ENCODE results near the gene ADRB2.
"Not testable (repeated sequence)": the region's sequence is repeated elsewhere in the genome, so short reads cannot be mapped to it uniquely, and the experiment has no call there.

ADRB2 gene

DNA sequence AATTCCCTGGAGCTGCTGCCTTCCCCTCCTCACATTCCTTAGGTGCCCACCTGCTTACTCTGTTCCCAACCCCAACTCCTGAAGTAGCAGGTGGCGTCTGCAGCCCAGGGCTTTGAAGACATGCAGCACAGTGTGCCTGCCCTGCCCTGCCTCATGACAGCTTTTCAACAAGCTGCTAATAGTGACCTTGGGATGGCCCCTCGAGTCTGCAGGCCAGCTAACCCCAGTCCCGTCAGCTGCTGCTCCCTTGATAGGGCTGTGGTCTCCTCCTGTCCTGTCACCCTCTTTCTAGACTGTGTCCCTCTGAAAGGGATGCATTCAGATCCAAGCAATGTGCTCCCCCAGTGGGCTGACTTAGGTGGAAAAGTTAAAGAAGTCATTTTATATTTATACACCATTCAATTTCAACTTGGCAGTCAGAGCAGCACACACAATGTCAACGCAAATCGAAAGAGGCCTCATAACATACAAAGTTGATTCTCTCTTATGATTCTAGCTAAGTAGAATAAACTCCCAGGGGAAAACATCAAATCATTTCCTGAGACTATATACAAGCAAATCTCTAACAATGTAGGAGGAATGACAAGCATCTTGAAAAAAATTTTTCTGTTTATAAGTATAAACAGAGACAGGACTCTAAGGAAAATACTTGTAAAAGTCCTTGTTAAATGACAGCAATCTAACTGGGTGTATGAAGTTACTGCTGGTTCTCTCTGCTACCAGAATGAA, 37.9 kb downstream of the ADRB2 start:
- H3K9me3 ChIP-seq (ENCODE audit: control insufficient read depth, insufficient read depth, low read length): no peaks in the 10 kb centered on the region
- H3K4me1 ChIP-seq (ENCODE audit: control insufficient read depth, insufficient read depth, low read length): no peaks in the 10 kb centered on the region
- no peak for DNase-seq (ENCODE audit: low read depth, low spot score)
- no CpG with 5 or more reads among the region's 5 CpGs for WGBS (ENCODE audit: insufficient coverage, insufficient read length)
- no peaks in the 10 kb centered on the region for H3K27me3 ChIP-seq (ENCODE audit: control insufficient read depth, insufficient read depth, low read length)
- H3K36me3 ChIP-seq (ENCODE audit: control insufficient read depth, insufficient read depth, low read length): no peaks in the 10 kb centered on the region
- no peak overlapping the region for H3K4me3 ChIP-seq (ENCODE audit: low read length)
- no peak overlapping the region for H3K27ac ChIP-seq (ENCODE audit: low read length)

DNA sequence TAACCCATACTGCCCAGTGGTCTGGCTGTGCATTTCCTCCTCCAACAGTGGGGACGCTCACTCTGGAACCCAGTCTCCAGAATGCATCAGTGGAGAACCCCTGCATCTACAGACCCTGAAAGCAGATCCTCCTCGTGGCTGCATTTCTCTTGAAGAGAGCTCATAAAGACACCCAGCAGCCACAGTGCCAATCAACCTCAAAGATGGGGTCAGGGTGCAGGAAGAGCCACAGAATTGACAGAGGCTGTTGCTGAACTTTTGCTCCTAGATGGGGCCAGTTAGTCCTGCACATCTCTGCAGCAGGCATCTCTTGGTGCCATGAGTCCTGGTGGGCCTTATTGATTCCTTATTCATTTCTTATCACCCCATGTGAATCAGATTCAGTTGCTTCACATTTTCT, 39.6 kb downstream of the ADRB2 start:
- no CpG with 5 or more reads among the region's 2 CpGs for WGBS (ENCODE audit: insufficient coverage, insufficient read length)
- Histone ChIP-seq H3K9me3 (ENCODE audit: control insufficient read depth, insufficient read depth, low read length) (no peaks in the 10 kb centered on the region), H3K36me3 (ENCODE audit: control insufficient read depth, insufficient read depth, low read length) (no peaks in the 10 kb centered on the region), H3K27ac (ENCODE audit: low read length) (no peak overlapping the region), H3K4me1 (ENCODE audit: control insufficient read depth, insufficient read depth, low read length) (no peaks in the 10 kb centered on the region), H3K27me3 (ENCODE audit: control insufficient read depth, insufficient read depth, low read length) (no peaks in the 10 kb centered on the region), H3K4me3 (ENCODE audit: low read length) (no peak overlapping the region)
- no peak for DNase-seq (ENCODE audit: low read depth, low spot score)

DNA sequence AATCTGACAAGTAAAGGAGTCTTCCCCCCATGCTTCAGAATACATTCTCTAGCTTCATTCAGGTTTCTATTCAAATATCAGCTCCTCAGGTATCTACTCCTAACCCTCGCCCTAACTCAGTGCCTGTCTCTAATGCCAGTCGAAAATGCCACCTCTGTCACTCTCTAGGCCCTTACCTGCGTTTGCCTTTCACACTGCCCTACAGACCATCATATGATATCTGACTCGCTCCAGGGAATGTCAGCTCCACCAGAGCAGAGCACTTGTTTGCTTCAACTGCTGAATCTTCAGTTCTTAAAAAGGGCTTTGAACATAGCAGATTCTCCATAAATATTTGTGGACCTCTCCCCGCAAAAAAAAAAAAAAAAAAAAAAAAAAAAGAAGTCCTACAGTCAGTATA, 46.7 kb downstream of the ADRB2 start:
- H3K9me3 ChIP-seq (ENCODE audit: control insufficient read depth, insufficient read depth, low read length): no peaks in the 10 kb centered on the region
- no peak for DNase-seq (ENCODE audit: low read depth, low spot score)
- H3K4me1 ChIP-seq (ENCODE audit: control insufficient read depth, insufficient read depth, low read length): peaks cover 1% of the 10 kb centered on the region; the same call in 1 of the 2 replicates
- H3K36me3 ChIP-seq (ENCODE audit: control insufficient read depth, insufficient read depth, low read length): no peaks in the 10 kb centered on the region
- H3K27me3 ChIP-seq (ENCODE audit: control insufficient read depth, insufficient read depth, low read length): no peaks in the 10 kb centered on the region
- H3K27ac ChIP-seq (ENCODE audit: low read length): no peak overlapping the region
- no peak overlapping the region for H3K4me3 ChIP-seq (ENCODE audit: low read length)
- no CpG with 5 or more reads among the region's 5 CpGs for WGBS (ENCODE audit: insufficient coverage, insufficient read length)

DNA sequence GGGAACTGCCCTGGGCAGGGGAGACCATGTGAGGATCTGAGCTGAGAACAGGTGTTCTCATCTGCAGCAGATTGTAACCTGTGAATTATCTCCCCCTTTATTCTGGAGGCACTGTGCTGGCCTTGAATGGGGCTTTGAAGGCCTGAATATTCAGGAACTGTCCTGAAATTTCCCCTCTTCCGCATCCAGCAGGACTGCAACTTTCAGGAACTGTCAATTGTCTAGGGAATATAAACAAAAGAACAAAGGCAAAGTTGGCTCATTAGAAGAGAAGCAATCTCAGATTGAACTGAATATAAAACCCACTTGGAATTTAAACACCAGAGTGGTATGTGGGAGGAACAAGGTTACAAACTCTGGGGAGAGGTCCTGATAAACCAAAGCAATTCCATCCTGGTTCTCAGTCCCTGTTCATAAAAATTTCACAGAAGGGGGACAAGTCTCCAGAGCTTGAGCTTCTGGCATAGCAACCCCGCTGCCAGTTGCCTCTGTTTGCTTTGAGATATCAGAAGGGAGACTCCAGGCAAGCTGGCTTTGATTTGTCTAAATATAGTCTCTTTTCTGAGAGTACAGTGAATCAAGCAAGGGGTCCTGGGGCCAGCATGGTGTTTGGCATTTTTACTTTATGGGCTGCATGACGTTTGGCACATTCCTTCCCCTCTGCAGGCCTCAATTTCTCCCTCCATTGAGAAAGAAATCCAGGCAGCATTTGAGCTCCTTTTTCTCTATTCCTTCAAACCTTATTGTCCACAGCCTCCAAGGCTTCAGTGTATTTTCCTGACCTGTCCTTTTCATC, 47.5 kb downstream of the ADRB2 start:
- Histone ChIP-seq H3K27ac (ENCODE audit: low read length) (no peak overlapping the region), H3K4me3 (ENCODE audit: low read length) (no peak overlapping the region), H3K36me3 (ENCODE audit: control insufficient read depth, insufficient read depth, low read length) (no peaks in the 10 kb centered on the region), H3K27me3 (ENCODE audit: control insufficient read depth, insufficient read depth, low read length) (no peaks in the 10 kb centered on the region), H3K4me1 (ENCODE audit: control insufficient read depth, insufficient read depth, low read length) (peaks cover 1% of the 10 kb centered on the region; the same call in 1 of the 2 replicates), H3K9me3 (ENCODE audit: control insufficient read depth, insufficient read depth, low read length) (no peaks in the 10 kb centered on the region)
- DNase-seq (ENCODE audit: low read depth, low spot score): no peak
- no CpG with 5 or more reads among the region's 3 CpGs for WGBS (ENCODE audit: insufficient coverage, insufficient read length)

DNA sequence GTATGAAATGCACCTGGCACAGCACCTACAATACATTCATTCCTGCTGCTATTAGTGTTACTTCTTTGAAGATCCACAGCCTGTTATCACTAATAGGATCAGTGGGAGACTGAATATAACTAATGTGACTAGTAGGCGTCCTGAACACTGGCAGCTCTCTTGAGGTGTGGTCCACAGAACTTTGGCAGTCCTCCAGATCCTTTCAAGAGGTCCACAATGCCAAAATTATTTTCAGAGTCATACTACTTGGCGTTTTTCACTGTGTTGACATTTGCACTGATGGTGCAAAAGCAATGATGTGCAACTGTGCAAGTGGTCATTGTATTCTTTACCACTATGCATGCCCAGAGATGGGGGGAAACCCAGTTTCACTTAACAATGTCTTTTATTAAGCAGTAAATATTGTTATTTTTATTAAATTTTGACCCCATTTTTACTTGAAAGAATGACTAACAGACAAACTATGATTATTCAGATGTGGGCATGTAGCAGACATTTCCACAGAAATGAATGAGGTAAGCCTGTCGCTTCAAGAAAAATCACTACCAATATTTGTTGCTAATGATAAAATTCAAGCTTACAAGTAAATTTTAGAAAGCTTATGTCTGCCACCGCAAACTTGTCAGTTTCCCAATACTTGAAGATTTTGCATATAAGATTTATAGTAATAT, 48.9 kb downstream of the ADRB2 start:
- no CpG with 5 or more reads among the region's 4 CpGs for WGBS (ENCODE audit: insufficient coverage, insufficient read length)
- no peak for DNase-seq (ENCODE audit: low read depth, low spot score)
- Histone ChIP-seq H3K4me3 (ENCODE audit: low read length) (no peak overlapping the region), H3K36me3 (ENCODE audit: control insufficient read depth, insufficient read depth, low read length) (no peaks in the 10 kb centered on the region), H3K9me3 (ENCODE audit: control insufficient read depth, insufficient read depth, low read length) (no peaks in the 10 kb centered on the region), H3K27me3 (ENCODE audit: control insufficient read depth, insufficient read depth, low read length) (no peaks in the 10 kb centered on the region), H3K27ac (ENCODE audit: low read length) (no peak overlapping the region), H3K4me1 (ENCODE audit: control insufficient read depth, insufficient read depth, low read length) (peaks cover 1% of the 10 kb centered on the region; the same call in 1 of the 2 replicates)

DNA sequence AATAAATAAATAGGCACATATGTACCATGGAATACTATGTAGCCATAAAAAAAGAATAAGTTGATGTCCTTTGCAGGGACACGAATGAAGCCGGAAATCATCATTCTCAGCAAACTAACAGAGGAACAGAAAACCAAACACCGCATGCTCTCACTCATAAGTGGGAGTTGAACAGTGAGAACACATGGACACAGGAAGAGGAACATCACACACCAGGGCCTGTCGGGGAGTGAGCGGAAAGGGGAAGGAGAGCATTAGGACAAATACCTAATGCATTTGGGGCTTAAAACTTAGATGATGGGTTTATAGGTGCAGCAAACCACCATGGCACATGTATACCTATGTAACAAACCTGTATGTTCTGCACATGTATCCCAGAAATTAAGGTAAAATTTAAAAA, 51.0 kb downstream of the ADRB2 start:
- H3K9me3 ChIP-seq (ENCODE audit: control insufficient read depth, insufficient read depth, low read length); H3K36me3 ChIP-seq (ENCODE audit: control insufficient read depth, insufficient read depth, low read length); H3K4me1 ChIP-seq (ENCODE audit: control insufficient read depth, insufficient read depth, low read length); H3K27me3 ChIP-seq (ENCODE audit: control insufficient read depth, insufficient read depth, low read length); H3K4me3 ChIP-seq (ENCODE audit: low read length); DNase-seq (ENCODE audit: low read depth, low spot score); H3K27ac ChIP-seq (ENCODE audit: low read length): not testable (repeated sequence)
- WGBS (ENCODE audit: insufficient coverage, insufficient read length): no CpG with 5 or more reads among the region's 5 CpGs
